Measurements from ENCODE around the gene LRRC3.

GRCh38 chr21:44494956-44495355 is 39.6 kb downstream of the LRRC3 start:
- TF ChIP-seq CTCF (IDR thresholded peaks at IDR 0.05) (no peak), CBFB (CRISPR knock-in tag; IDR thresholded peaks at IDR 0.05; ENCODE audit: low read depth) (no peak), ZNF671 (CRISPR knock-in tag; IDR thresholded peaks at IDR 0.05) (no peak), TEAD4 (CRISPR knock-in tag; IDR thresholded peaks at IDR 0.05) (no peak), SMAD4 (CRISPR knock-in tag; IDR thresholded peaks at IDR 0.05) (no peak), NR2C2 (CRISPR knock-in tag; IDR thresholded peaks at IDR 0.05) (no peak), MAX (CRISPR knock-in tag; IDR thresholded peaks at IDR 0.05) (no peak), USF2 (CRISPR knock-in tag; IDR thresholded peaks at IDR 0.05) (no peak), PREB (CRISPR knock-in tag; IDR thresholded peaks at IDR 0.05; ENCODE audit: borderline replicate concordance) (no peak)
